Measurements from ENCODE around the gene VPS54.

GRCh38 chr2:64012115-64012514 is 7.1 kb downstream of the VPS54 start:
- TF ChIP-seq, protein P1, sequence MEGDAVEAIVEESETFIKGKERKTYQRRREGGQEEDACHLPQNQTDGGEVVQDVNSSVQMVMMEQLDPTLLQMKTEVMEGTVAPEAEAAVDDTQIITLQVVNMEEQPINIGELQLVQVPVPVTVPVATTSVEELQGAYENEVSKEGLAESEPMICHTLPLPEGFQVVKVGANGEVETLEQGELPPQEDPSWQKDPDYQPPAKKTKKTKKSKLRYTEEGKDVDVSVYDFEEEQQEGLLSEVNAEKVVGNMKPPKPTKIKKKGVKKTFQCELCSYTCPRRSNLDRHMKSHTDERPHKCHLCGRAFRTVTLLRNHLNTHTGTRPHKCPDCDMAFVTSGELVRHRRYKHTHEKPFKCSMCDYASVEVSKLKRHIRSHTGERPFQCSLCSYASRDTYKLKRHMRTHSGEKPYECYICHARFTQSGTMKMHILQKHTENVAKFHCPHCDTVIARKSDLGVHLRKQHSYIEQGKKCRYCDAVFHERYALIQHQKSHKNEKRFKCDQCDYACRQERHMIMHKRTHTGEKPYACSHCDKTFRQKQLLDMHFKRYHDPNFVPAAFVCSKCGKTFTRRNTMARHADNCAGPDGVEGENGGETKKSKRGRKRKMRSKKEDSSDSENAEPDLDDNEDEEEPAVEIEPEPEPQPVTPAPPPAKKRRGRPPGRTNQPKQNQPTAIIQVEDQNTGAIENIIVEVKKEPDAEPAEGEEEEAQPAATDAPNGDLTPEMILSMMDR (IDR thresholded peaks at IDR 0.05) = no peak
- no peak for TF ChIP-seq POLR2A (IDR thresholded peaks at IDR 0.05)
